HepG2 (cell line): ENCODE data around the gene RNFT2. TPM values are rescaled to one million over a fixed set of nuclear protein-coding genes. Genes with fewer than 3 reads are reported as not detected.

Experiments
- ATAC-seq: fragments of 200-7000 bp; cut with Tn5 transposase; 3 replicates; pipeline ENCODE4 v1.9.1; 2020; ENCODE audit warnings: mild to moderate bottlenecking, moderate library complexity
- BruUV-seq: library from RNA; stranded (reverse); fragments of 400-500 nt; replicated peaks from 2 replicates; lab custom pipeline; 2021; lab: Mats Ljungman, UMichigan
- CTCF ChIA-PET: fragments of 300-600 bp; formaldehyde crosslinking; extraction: SDS; loops from one replicate; lab custom pipeline; 2021; ENCODE audit warnings: low total read pairs, inconsistent platforms, low intra/inter-chr PET ratio; lab: Yijun Ruan, JAX
- POLR2A ChIA-PET: fragments of 350-600 bp; sonication (Branson Sonifier 250); formaldehyde crosslinking; loops from one replicate; lab custom pipeline; 2020; ENCODE audit warnings: antibody characterized with exemption, inconsistent platforms; lab: Yijun Ruan, JAX
- DNase-seq: peaks from one replicate; pipeline ENCODE4 v3.0.0-alpha.2; 2015; ENCODE audit warnings: low spot score
- FAIRE-seq: peaks from 3 replicates; lab custom pipeline; 2011; peaks lifted over from hg19 to GRCh38; lab: Jason Lieb, UNC
- H2AFZ ChIP-seq: one replicate; pipeline ENCODE4 v1.6.1; 2011; ENCODE audit warnings: low read length, inconsistent platforms
- H3K27ac ChIP-seq: fragments of 300-600 bp; 3 replicates; pipeline ENCODE4 v1.8.0; 2011; ENCODE audit warnings: mixed run types, mild to moderate bottlenecking, mixed read lengths, low read length, inconsistent platforms; ENCODE audit not compliant: insufficient read depth; ENCODE audit errors: extremely low read length
- H3K27me3 ChIP-seq, 2 experiments: fragments of 200-600 bp in 1 of 2; 2 replicates in 1 of 2; 3 replicates in 1 of 2; pipeline versions ENCODE4 v1.6.0 to v1.8.0; 2011; ENCODE audit warnings: low read length in 2 of 2, mild to moderate bottlenecking in 2 of 2, moderate library complexity in 2 of 2, inconsistent platforms in 1 of 2; ENCODE audit not compliant: insufficient read depth in 2 of 2, control insufficient read depth in 1 of 2
- H3K36me3 ChIP-seq, 2 experiments: fragments of 200-600 bp in 1 of 2; replicated peaks in 1 of 2; 2 replicates in 1 of 2; 3 replicates in 1 of 2; pipeline versions ENCODE4 v1.5.1 to v1.8.0; 2011; ENCODE audit warnings: low read length in 2 of 2, inconsistent platforms in 1 of 2; ENCODE audit not compliant: insufficient read depth in 2 of 2, control insufficient read depth in 1 of 2
- H3K4me1 ChIP-seq: 2 replicates; pipeline ENCODE4 v1.5.1; 2012; ENCODE audit warnings: low read length, inconsistent platforms; ENCODE audit not compliant: insufficient read depth
- H3K4me2 ChIP-seq: 2 replicates; pipeline ENCODE4 v1.6.0; 2011; ENCODE audit warnings: low read depth, low read length, inconsistent platforms
- H3K4me3 ChIP-seq, 3 experiments: fragments of 200-600 bp in 1 of 3; sonication (generic), shearing (Covaris generic) in 1 of 3; replicated peaks in 1 of 3; 2 replicates each; pipeline ENCODE4 v1.5.1; 2011 to 2016; ENCODE audit warnings: low read length in 3 of 3, inconsistent platforms in 2 of 3, low read depth in 2 of 3, mild to moderate bottlenecking in 2 of 3, control low read depth in 1 of 3, mixed read lengths in 1 of 3; ENCODE audit not compliant: insufficient read depth in 1 of 3
- H3K79me2 ChIP-seq: one replicate; pipeline ENCODE4 v1.6.1; 2011; ENCODE audit warnings: low read length, inconsistent platforms; ENCODE audit not compliant: insufficient read depth
- H3K9ac ChIP-seq: 2 replicates; pipeline ENCODE4 v1.6.0; 2011; ENCODE audit warnings: mild to moderate bottlenecking, low read depth, low read length, inconsistent platforms; ENCODE audit not compliant: insufficient read depth
- H3K9me3 ChIP-seq: 2 replicates; pipeline ENCODE4 v1.5.1; 2012; ENCODE audit warnings: mild to moderate bottlenecking, low read length
- H4K20me1 ChIP-seq: 2 replicates; pipeline ENCODE4 v1.6.0; 2011; ENCODE audit warnings: inconsistent platforms, mild to moderate bottlenecking, low read length, moderate library complexity; ENCODE audit not compliant: insufficient read depth
- NCOA1 ChIP-seq: sonication (generic); formaldehyde crosslinking; IDR thresholded peaks from 2 replicates; pipeline ENCODE4 v1.9.0; 2021; ENCODE audit warnings: missing genetic modification reagents
- SAP130 ChIP-seq: IDR thresholded peaks from 2 replicates; pipeline ENCODE4 v1.6.1; 2016; ENCODE audit warnings: low read depth
- SMYD3 ChIP-seq: sonication (generic); formaldehyde crosslinking; IDR thresholded peaks from 2 replicates; pipeline ENCODE4 v1.8.1; 2023; ENCODE audit warnings: mild to moderate bottlenecking, missing genetic modification reagents
- TOPORS ChIP-seq: sonication (generic); formaldehyde crosslinking; IDR thresholded peaks from 2 replicates; pipeline ENCODE4 v1.8.0; 2023; ENCODE audit warnings: mild to moderate bottlenecking, missing genetic modification reagents
- ZFP90 ChIP-seq: sonication (generic); formaldehyde crosslinking; IDR thresholded peaks from 2 replicates; pipeline ENCODE4 v1.8.0; 2022; ENCODE audit warnings: missing genetic modification reagents, mild to moderate bottlenecking, inconsistent platforms, borderline replicate concordance
- ZNF850 ChIP-seq: sonication (generic); formaldehyde crosslinking; conservative IDR thresholded peaks from 2 replicates; pipeline ENCODE4 v1.9.0; 2021; ENCODE audit warnings: mild to moderate bottlenecking, missing genetic modification reagents
- ZSCAN30 ChIP-seq: sonication (generic); formaldehyde crosslinking; IDR thresholded peaks from 2 replicates; pipeline ENCODE4 v1.5.0; 2020; ENCODE audit warnings: mild to moderate bottlenecking, missing genetic modification reagents
- WGBS: methylation state at CpG from one replicate; pipeline ENCODE4 v1.1.6; 2017; ENCODE audit warnings: low lambda C conversion rate; 5-methylcytosine and 5-hydroxymethylcytosine counted together
- in situ Hi-C: cut with HindIII; loops from 2 replicates; pipeline ENCODE4 v1.10.0; 2017; ENCODE audit warnings: low pct_unique_long_range_greater_than_20kb; ENCODE audit not compliant: extremely low pct_ligation_motif_present
- intact Hi-C: fragments of 100-400 bp; cut with micrococcal nuclease; formaldehyde crosslinking; loops from one replicate; pipeline ENCODE4 v1.10.0; 2022; ENCODE audit not compliant: unreplicated experiment
- polyA plus RNA-seq, 8 experiments: library from polyadenylated mRNA; depleted of rRNA in 3 of 8; stranded (reverse) in 7 of 8; unstranded in 1 of 8; fragments of >200 nt; fragmentation: Illumina TruSeq in 4 of 8; extraction: Trizol in 4 of 8; gene quantifications; 2 replicates each; pipeline versions ENCODE4 v1.2.1 to v1.2.3, GENCODE V29; 2011 to 2016; ENCODE audit warnings: low read depth in 4 of 8, missing spikeins in 1 of 8, mixed read lengths in 1 of 8; ENCODE audit not compliant: insufficient read depth in 1 of 8
- total RNA-seq, 5 experiments: library from RNA; depleted of rRNA; stranded (reverse); fragments of >200 nt; fragmentation: Illumina TruSeq; extraction: Trizol; gene quantifications; 2 replicates each; pipeline ENCODE4 v1.2.3, GENCODE V29; 2016; ENCODE audit warnings: low read depth in 1 of 5
- TF ChIP-seq, protein P1 (sequence below): sonication (generic); formaldehyde crosslinking; IDR thresholded peaks from 2 replicates; pipeline ENCODE4 v1.4.0; 2020; ENCODE audit warnings: mild to moderate bottlenecking, missing genetic modification reagents
- TF ChIP-seq, protein P2 (sequence below), 2 experiments: sonication (generic) in 1 of 2; formaldehyde crosslinking in 1 of 2; IDR thresholded peaks; 2 replicates each; pipeline versions ENCODE4 v1.5.1 to v1.6.1; 2011 to 2020; ENCODE audit warnings: borderline replicate concordance in 1 of 2, low read depth in 1 of 2, low read length in 1 of 2, mild to moderate bottlenecking in 1 of 2, missing genetic modification reagents in 1 of 2, moderate library complexity in 1 of 2
- TF ChIP-seq, protein P3 (sequence below): sonication (generic); formaldehyde crosslinking; IDR thresholded peaks from 2 replicates; pipeline ENCODE4 v1.5.0; 2020; ENCODE audit warnings: missing genetic modification reagents, mild to moderate bottlenecking, borderline replicate concordance
- TF ChIP-seq, protein P4 (sequence below): sonication (generic); formaldehyde crosslinking; IDR thresholded peaks from 2 replicates; pipeline ENCODE4 v1.5.0; 2020; ENCODE audit warnings: mild to moderate bottlenecking, missing genetic modification reagents

Gene RNFT2
- total and polyA plus RNA-seq, 2 of the 13 experiments (the other 11 are each of a cell fraction or from before 2014, with no cell fraction given), result 3.3 to 8.3 TPM

DNA sequence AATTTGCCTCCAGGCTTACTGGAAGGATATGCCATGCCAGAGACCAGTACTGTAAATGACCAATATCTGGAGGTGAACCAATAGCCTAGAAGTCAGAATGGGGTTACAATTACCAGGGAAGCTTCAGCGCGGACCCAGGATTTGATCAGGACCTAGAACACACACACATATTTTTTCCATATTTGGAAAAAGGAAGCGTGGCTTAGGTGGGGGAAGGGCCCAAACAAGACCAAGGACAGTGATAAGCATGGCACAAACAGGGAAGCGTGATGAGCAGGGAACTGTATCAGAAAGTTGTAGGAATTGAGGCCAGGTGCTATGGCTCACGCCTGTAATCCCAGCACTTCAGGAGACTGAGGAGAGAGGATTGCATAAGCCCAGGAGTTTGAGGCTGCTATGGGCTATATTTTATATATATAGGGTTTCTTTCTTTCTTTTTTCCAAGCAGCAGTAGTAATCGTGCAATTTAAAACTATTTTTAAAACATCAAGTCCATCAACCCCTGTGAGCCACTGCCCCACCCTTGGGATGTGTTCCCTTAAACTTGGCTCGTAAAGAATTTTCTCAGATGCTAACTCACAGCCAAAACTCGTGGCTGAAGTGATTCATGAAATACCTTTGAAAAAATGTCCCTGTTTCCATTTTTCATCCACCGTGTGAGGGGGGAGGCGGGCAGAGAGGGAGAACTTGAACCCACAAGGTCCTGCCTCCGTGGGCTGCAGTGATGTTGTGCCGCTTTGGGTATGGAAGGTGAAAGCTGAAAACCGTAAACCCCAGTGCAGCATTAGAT is 126.5 kb downstream of the RNFT2 start:
- ChIA-PET POLR2A (no interaction called here), CTCF (no interaction called here)
- no peak for FAIRE-seq
- Histone ChIP-seq H3K4me3 (no peak overlapping the region), H2AFZ (no peak overlapping the region), H4K20me1 (no peaks in the 10 kb centered on the region), H3K27me3 (peaks cover 0 to 21% of the 10 kb centered on the region in 2 experiments; a peak in 3 of 5 replicates), H3K4me2 (peak overlapping the region; percentile 36; the same call in 1 of the 2 replicates), H3K4me1 (peaks cover 34% of the 10 kb centered on the region), H3K9ac (no peak overlapping the region), H3K36me3 (no peaks in the 10 kb centered on the region), H3K9me3 (no peaks in the 10 kb centered on the region), H3K79me2 (no peaks in the 10 kb centered on the region), H3K27ac (no peak overlapping the region)
- intact Hi-C loops (no loop called here), in situ Hi-C loops (no loop called here)
- peak; percentile 46 for DNase-seq
- no TSS peak for BruUV-seq
- ATAC-seq, result no peak; the same call in 2 of the 3 replicates
- WGBS, result 24% methylated on average over 13 of the region's 13 CpGs
- no peak for TF ChIP-seq NCOA1
- TF ChIP-seq, protein P1, sequence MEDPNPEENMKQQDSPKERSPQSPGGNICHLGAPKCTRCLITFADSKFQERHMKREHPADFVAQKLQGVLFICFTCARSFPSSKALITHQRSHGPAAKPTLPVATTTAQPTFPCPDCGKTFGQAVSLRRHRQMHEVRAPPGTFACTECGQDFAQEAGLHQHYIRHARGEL (CRISPR knock-in tag), result no peak
- no peak for TF ChIP-seq ZNF850 (CRISPR knock-in tag)
- TF ChIP-seq ZFP90 (CRISPR knock-in tag), result no peak
- 0 out of 2 replicates have a peak, but pooled peaks have one; percentile 23 for TF ChIP-seq SAP130 (CRISPR knock-in tag)
- no peak for TF ChIP-seq TOPORS
- TF ChIP-seq, protein P2, sequence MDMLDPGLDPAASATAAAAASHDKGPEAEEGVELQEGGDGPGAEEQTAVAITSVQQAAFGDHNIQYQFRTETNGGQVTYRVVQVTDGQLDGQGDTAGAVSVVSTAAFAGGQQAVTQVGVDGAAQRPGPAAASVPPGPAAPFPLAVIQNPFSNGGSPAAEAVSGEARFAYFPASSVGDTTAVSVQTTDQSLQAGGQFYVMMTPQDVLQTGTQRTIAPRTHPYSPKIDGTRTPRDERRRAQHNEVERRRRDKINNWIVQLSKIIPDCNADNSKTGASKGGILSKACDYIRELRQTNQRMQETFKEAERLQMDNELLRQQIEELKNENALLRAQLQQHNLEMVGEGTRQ (IDR thresholded peaks at IDR 0.05; ENCODE audit: low read depth, low read length), result no peak
- TF ChIP-seq, protein P2 (CRISPR knock-in tag; IDR thresholded peaks at IDR 0.05; ENCODE audit: borderline replicate concordance), result peak; percentile 69; the same call in 1 of the 2 replicates
- no peak for TF ChIP-seq ZSCAN30 (CRISPR knock-in tag)
- TF ChIP-seq, protein P3, sequence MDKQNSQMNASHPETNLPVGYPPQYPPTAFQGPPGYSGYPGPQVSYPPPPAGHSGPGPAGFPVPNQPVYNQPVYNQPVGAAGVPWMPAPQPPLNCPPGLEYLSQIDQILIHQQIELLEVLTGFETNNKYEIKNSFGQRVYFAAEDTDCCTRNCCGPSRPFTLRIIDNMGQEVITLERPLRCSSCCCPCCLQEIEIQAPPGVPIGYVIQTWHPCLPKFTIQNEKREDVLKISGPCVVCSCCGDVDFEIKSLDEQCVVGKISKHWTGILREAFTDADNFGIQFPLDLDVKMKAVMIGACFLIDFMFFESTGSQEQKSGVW (CRISPR knock-in tag), result no peak
- TF ChIP-seq, protein P4, sequence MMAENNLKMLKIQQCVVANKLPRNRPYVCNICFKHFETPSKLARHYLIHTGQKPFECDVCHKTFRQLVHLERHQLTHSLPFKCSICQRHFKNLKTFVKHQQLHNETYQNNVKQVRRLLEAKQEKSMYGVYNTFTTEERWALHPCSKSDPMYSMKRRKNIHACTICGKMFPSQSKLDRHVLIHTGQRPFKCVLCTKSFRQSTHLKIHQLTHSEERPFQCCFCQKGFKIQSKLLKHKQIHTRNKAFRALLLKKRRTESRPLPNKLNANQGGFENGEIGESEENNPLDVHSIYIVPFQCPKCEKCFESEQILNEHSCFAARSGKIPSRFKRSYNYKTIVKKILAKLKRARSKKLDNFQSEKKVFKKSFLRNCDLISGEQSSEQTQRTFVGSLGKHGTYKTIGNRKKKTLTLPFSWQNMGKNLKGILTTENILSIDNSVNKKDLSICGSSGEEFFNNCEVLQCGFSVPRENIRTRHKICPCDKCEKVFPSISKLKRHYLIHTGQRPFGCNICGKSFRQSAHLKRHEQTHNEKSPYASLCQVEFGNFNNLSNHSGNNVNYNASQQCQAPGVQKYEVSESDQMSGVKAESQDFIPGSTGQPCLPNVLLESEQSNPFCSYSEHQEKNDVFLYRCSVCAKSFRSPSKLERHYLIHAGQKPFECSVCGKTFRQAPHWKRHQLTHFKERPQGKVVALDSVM (CRISPR knock-in tag), result no peak
- TF ChIP-seq SMYD3 (CRISPR knock-in tag), result no peak
